Stimulated activated CD8-positive, alpha-beta memory T cell treated with anti-CD3 and anti-CD28 coated beads, Interleukin-15, amount 100 ng/mL, for 48 hours (primary cell): Measurements from ENCODE around the gene EDEM1.
"Not testable (repeated sequence)": the region's sequence is repeated elsewhere in the genome, so short reads cannot be mapped to it uniquely, and the experiment has no call there.

Source experiments
- DNase-seq, 2 donors: peaks; one replicate each; pipeline ENCODE4 v3.0.0-alpha.2; 2020; ENCODE audit warnings: low read depth in 2 of 2

The EDEM1 gene

GRCh38 chr3:5172018-5172417, 15.5 kb upstream of the EDEM1 start:
- no peak for DNase-seq

GRCh38 chr3:5179036-5179435, 8.5 kb upstream of the EDEM1 start:
- DNase-seq = not testable (repeated sequence)

- DNase-seq = no peak
Observed at GRCh38 chr3:5181469-5182141, 5.9 kb upstream of the EDEM1 start.

- not testable (repeated sequence) for DNase-seq
Observed at GRCh38 chr3:5183714-5184113, 3.8 kb upstream of the EDEM1 start.

- DNase-seq = no peak
Observed at GRCh38 chr3:5184499-5184898, 3.0 kb upstream of the EDEM1 start.

- no peak for DNase-seq
Observed at GRCh38 chr3:5185093-5185673, 2.3 kb upstream of the EDEM1 start.

GRCh38 chr3:5186089-5186857, 1.2 kb upstream of the EDEM1 start:
- no peak for DNase-seq

- no peak for DNase-seq
Observed at GRCh38 chr3:5186858-5187155, 700 bp upstream of the EDEM1 start.

- DNase-seq = peak in 1 of 2 donors; percentile 50
Observed at GRCh38 chr3:5187920-5188418, 462 bp downstream of the EDEM1 start.

GRCh38 chr3:5188419-5189221, 1.1 kb downstream of the EDEM1 start:
- DNase-seq = peak in 1 of 2 donors; percentile 39

- DNase-seq = no peak
Observed at GRCh38 chr3:5190147-5190791, 2.8 kb downstream of the EDEM1 start.

GRCh38 chr3:5191555-5192304, 4.2 kb downstream of the EDEM1 start:
- DNase-seq = no peak

GRCh38 chr3:5192571-5193365, 5.3 kb downstream of the EDEM1 start:
- DNase-seq = peak in 1 of 2 donors; percentile 42

- DNase-seq = no peak
Observed at GRCh38 chr3:5194341-5194740, 6.8 kb downstream of the EDEM1 start.

- no peak for DNase-seq
Observed at GRCh38 chr3:5194801-5195509, 7.4 kb downstream of the EDEM1 start.

GRCh38 chr3:5195605-5196004, 8.1 kb downstream of the EDEM1 start:
- peak in 1 of 2 donors; percentile 34 for DNase-seq

- DNase-seq = no peak
Observed at GRCh38 chr3:5197022-5197421, 9.5 kb downstream of the EDEM1 start.

GRCh38 chr3:5197470-5198312, 10.2 kb downstream of the EDEM1 start:
- peak in 1 of 2 donors; percentile 34 for DNase-seq
